ENCODE data around the gene SLC27A5.
A peak's percentile ranks its signal among the peaks of the same experiment; 100 is the strongest.
"Not testable (repeated sequence)": the region's sequence is repeated elsewhere in the genome, so short reads cannot be mapped to it uniquely, and the experiment has no call there.

The SLC27A5 gene

GRCh38 chr19:58466760-58467589 is 44.8 kb downstream of the SLC27A5 start, which contains the start of gene ZNF324:
TSS of gene ZNF324 (plus strand) at chr19:58467080. CDS start at chr19:58469186, 2,106 bp downstream.
- peak; percentile 83 for DNase-seq

- DNase-seq, result no peak
Observed at GRCh38 chr19:58466089-58466759, 45.6 kb downstream of the SLC27A5 start.

GRCh38 chr19:58460039-58460438 is 51.8 kb downstream of the SLC27A5 start:
- no peak for DNase-seq

DNA sequence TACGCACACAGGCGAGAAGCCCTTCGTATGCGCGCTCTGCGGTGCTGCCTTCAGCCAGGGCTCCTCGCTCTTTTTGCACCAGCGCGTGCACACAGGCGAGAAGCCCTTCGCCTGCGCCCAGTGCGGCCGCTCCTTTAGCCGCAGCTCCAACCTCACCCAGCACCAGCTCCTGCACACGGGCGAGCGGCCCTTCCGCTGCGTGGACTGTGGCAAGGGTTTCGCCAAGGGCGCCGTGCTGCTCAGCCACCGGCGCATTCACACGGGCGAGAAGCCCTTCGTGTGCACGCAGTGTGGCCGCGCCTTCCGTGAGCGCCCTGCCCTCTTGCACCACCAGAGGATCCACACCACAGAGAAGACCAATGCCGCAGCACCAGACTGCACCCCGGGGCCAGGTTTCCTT is 55.7 kb downstream of the SLC27A5 start:
- no peak for DNase-seq

DNA sequence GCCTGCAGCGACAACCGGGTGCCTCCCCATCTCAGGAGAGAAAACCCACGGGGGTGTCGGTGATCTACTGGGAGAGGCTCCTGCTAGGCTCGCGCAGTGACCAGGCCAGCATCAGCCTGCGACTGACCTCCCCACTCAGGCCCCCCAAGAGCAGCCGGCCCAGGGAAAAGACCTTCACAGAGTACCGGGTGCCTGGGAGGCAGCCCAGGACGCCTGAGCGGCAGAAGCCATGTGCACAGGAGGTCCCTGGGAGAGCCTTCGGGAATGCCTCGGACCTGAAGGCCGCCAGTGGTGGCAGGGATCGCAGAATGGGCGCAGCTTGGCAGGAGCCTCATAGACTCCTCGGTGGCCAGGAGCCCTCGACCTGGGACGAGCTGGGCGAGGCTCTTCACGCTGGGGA is 56.5 kb downstream of the SLC27A5 start:
- no peak for DNase-seq

GRCh38 chr19:58453743-58454142 is 58.0 kb downstream of the SLC27A5 start:
- DNase-seq, result no peak

DNA sequence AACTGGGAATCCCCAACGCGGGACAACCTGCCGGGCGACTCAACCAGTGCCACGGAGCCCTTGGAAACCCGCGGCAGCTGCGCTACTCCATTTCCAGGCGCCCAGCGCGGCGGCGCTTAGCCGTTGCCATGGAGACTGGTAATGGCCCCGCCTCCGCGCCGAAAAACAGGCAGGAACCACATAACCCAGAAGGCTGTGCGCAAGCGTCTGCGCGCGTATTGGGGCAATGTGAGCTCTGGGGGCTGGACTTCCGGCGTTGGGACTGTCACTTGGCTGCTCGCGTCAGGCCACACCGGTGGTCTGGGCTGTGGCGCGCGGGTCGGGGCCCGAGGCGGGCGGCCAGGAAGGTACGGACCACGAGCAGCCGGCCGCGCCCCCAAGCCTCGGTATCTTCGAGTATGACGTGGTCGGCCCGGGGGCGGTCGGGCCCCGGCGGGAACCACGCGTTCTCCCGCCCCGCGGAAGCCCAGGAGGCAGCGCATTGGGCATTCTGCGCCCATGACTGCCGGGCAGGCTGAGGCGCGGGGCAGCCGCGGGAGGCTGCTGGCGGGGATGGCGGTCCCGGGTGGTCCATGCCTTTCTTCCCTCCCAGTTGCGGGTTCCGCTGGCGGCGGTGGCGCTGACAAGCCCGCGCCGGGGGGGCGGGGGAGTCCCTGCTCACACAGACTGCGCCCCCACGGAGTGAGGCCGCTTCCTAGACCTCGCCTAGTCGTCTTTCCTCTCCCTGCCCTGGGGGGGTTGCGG is 60.3 kb downstream of the SLC27A5 start, which contains the start of gene ZNF324B:
Gene ZNF324B, plus strand, starts transcription at position 265 of the 744 bp plus-strand sequence. CDS start 2,080 bp downstream, outside the sequence.
- peak; percentile 93 for DNase-seq

DNA sequence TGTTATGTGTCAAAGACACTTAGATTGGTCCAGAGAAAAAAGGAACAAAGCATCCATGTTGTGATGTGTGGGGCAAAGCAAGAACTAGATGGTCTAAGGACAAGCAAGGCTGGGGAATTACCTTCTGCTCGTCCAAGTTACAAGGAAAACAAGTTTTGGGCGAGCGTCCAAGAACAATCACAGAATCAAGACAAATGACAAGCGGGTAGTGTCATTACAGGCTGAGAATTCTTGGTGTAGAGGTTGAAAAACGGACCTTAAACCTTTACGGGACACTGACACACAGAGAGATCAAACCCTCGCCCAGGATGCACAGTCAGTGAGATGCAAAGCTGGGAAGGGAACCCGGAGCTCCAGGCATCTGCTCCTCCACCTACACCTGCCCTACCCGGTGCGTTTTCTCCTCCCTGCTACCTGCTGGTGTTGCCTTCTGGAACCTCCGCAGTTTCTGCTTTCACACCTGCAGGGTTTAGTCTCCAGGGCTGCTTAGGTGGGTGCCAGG is 60.9 kb downstream of the SLC27A5 start:
- DNase-seq, result no peak

DNA sequence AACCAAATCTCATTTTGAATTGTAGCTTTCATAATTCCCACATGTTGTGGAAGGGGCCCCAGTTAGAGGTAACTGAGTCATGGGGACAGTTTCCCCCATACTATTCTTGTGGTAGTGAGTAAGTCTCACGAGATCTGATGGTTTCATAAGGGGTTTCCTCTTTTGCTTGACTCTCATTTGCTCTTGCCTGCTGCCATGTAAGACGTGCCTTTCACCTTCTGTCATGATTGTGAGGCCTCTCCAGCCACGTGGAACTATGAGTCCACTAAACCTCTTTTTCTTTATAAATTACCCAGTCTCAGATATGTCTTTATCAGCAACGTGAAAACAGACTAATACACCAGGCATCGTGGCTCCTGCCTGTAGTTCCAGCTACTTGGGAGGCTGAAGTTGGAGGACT is 61.8 kb downstream of the SLC27A5 start:
- not testable (repeated sequence) for DNase-seq

- DNase-seq, result not testable (repeated sequence)
Observed at GRCh38 chr19:58448860-58449259, 62.9 kb downstream of the SLC27A5 start.

Measured in DMS 273 treated with DMSO at 0.1 percent for 48 hours (cell line).